CD4-positive, alpha-beta T cell treated with Interleukin-15 for 1 hour (primary cell): ENCODE measurements around the gene DGKQ.
"Not testable (repeated sequence)": the region's sequence is repeated elsewhere in the genome, so short reads cannot be mapped to it uniquely, and the experiment has no call there.

Source experiments
- DNase-seq: peaks from one replicate; pipeline ENCODE4 v3.0.0-alpha.2; 2020

The DGKQ gene

GRCh38 chr4:976016-976415 is 2.6 kb upstream of the DGKQ start:
- DNase-seq: not testable (repeated sequence)

- no peak for DNase-seq
These were observed 1.3 kb upstream of the DGKQ start for GRCh38 chr4:974668-975067.

GRCh38 chr4:972651-973424 is 531 bp downstream of the DGKQ start:
- peak; percentile 51 for DNase-seq

GRCh38 chr4:971666-972500 is 1.5 kb downstream of the DGKQ start:
- DNase-seq: no peak

- DNase-seq: no peak
These were observed 2.4 kb downstream of the DGKQ start for GRCh38 chr4:970854-971520.

GRCh38 chr4:970046-970745 is 3.2 kb downstream of the DGKQ start:
- DNase-seq: peak; percentile 75

GRCh38 chr4:968621-969394 is 4.6 kb downstream of the DGKQ start:
- no peak for DNase-seq

GRCh38 chr4:968221-968620 is 5.1 kb downstream of the DGKQ start:
- DNase-seq: no peak

- DNase-seq: no peak
These were observed 6.0 kb downstream of the DGKQ start for GRCh38 chr4:967113-968104.

- no peak for DNase-seq
These were observed 6.9 kb downstream of the DGKQ start for GRCh38 chr4:966266-967112.

GRCh38 chr4:965766-966134 is 7.6 kb downstream of the DGKQ start:
- no peak for DNase-seq

GRCh38 chr4:965048-965765 is 8.2 kb downstream of the DGKQ start:
- no peak for DNase-seq

- no peak for DNase-seq
These were observed 8.9 kb downstream of the DGKQ start for GRCh38 chr4:964346-965025.

GRCh38 chr4:963276-964225 is 9.8 kb downstream of the DGKQ start:
- no peak for DNase-seq

GRCh38 chr4:962231-963208 is 10.8 kb downstream of the DGKQ start:
- no peak for DNase-seq
